Keratinocyte (primary cell): ENCODE data around the gene CDH6. TPM values are rescaled to one million over a fixed set of nuclear protein-coding genes. Genes with fewer than 3 reads are reported as not detected.

Source experiments
- DNase-seq: peaks from one replicate; pipeline ENCODE4 v3.0.0-alpha.2; 2011; ENCODE audit warnings: low read depth, missing footprints, low spot score
- FAIRE-seq: peaks from 2 replicates; lab custom pipeline; 2011; peaks lifted over from hg19 to GRCh38; lab: Jason Lieb, UNC
- H2AFZ ChIP-seq: 2 replicates; pipeline ENCODE4 v1.6.0; 2012; ENCODE audit warnings: low read length, control low read depth, inconsistent platforms; ENCODE audit not compliant: control insufficient read depth
- H3K27ac ChIP-seq: 2 replicates; pipeline ENCODE4 v1.5.1; 2011; ENCODE audit warnings: low read length; ENCODE audit not compliant: control insufficient read depth, insufficient read depth
- H3K27me3 ChIP-seq: 3 replicates; pipeline ENCODE4 v1.6.0; 2011; ENCODE audit warnings: low read length; ENCODE audit not compliant: control insufficient read depth, insufficient read depth; ENCODE audit errors: extremely low read depth
- H3K36me3 ChIP-seq, 2 experiments: 2 replicates in 1 of 2; 3 replicates in 1 of 2; pipeline ENCODE4 v1.5.1; 2011; ENCODE audit warnings: low read length in 2 of 2, mild to moderate bottlenecking in 1 of 2; ENCODE audit not compliant: control insufficient read depth in 2 of 2, insufficient read depth in 2 of 2; ENCODE audit errors: extremely low read depth in 1 of 2
- H3K4me1 ChIP-seq: 3 replicates; pipeline ENCODE4 v1.5.1; 2011; ENCODE audit warnings: low read length; ENCODE audit not compliant: control insufficient read depth, insufficient read depth; ENCODE audit errors: extremely low read depth
- H3K4me2 ChIP-seq: 3 replicates; pipeline ENCODE4 v1.6.0; 2011; ENCODE audit warnings: low read depth, low read length; ENCODE audit not compliant: control insufficient read depth, insufficient read depth; ENCODE audit errors: extremely low read depth
- H3K4me3 ChIP-seq, 3 experiments: fragments of 200-600 bp in 1 of 3; sonication (generic) in 1 of 3; 2 replicates in 2 of 3; 3 replicates in 1 of 3; pipeline ENCODE4 v1.5.1; 2011 to 2016; ENCODE audit warnings: low read length in 3 of 3, mild to moderate bottlenecking in 3 of 3, control low read depth in 2 of 3, inconsistent platforms in 1 of 3, low read depth in 1 of 3, mixed read lengths in 1 of 3, mixed run types in 1 of 3, moderate library complexity in 1 of 3; ENCODE audit not compliant: control insufficient read depth in 2 of 3, insufficient read depth in 2 of 3; ENCODE audit errors: extremely low read depth in 1 of 3
- H3K79me2 ChIP-seq: 2 replicates; pipeline ENCODE4 v1.6.0; 2012; ENCODE audit warnings: low read length; ENCODE audit not compliant: control insufficient read depth, insufficient read depth
- H3K9ac ChIP-seq: 3 replicates; pipeline ENCODE4 v1.6.0; 2011; ENCODE audit warnings: low read length; ENCODE audit not compliant: control insufficient read depth, insufficient read depth; ENCODE audit errors: extremely low read depth
- H3K9me1 ChIP-seq: 3 replicates; pipeline ENCODE4 v1.6.0; 2011; ENCODE audit warnings: low read length; ENCODE audit not compliant: control insufficient read depth, insufficient read depth; ENCODE audit errors: extremely low read depth
- H3K9me3 ChIP-seq: 2 replicates; pipeline ENCODE4 v1.5.1; 2012; ENCODE audit warnings: low read depth, low read length; ENCODE audit not compliant: control insufficient read depth
- H4K20me1 ChIP-seq: 3 replicates; pipeline ENCODE4 v1.6.0; 2011; ENCODE audit warnings: low read length; ENCODE audit not compliant: control insufficient read depth, insufficient read depth; ENCODE audit errors: extremely low read depth
- CTCF ChIP-seq, 3 experiments: IDR thresholded peaks in 1 of 3; conservative IDR thresholded peaks in 1 of 3; optimal IDR thresholded peaks in 1 of 3; 2 replicates in 2 of 3; 3 replicates in 1 of 3; pipeline versions ENCODE3 to v1.5.1; 2011; ENCODE audit warnings: low read length in 3 of 3, mild to moderate bottlenecking in 3 of 3, moderate library complexity in 2 of 3, control low read depth in 1 of 3, inconsistent platforms in 1 of 3; ENCODE audit not compliant: insufficient read depth in 2 of 3; ENCODE audit errors: extremely low read depth in 1 of 3
- EZH2 ChIP-seq: IDR thresholded peaks from one replicate; pipeline ENCODE4 v1.6.1; 2012; ENCODE audit warnings: inconsistent platforms, mild to moderate bottlenecking, low read length, moderate library complexity
- dilution Hi-C: fragments of 300-500 bp; cut with MboI; formaldehyde crosslinking; loops from one replicate; pipeline ENCODE4 v1.7.0; 2020; ENCODE audit warnings: low sequenced_read_pairs; ENCODE audit not compliant: extremely low pct_ligation_motif_present
- polyA plus RNA-seq, 5 experiments: library from polyadenylated mRNA; depleted of rRNA in 3 of 5; stranded (reverse) in 3 of 5; stranded (forward) in 1 of 5; unstranded in 1 of 5; fragments of >200 nt; gene quantifications; 1 replicate in 1 of 5; 2 replicates in 3 of 5; 3 replicates in 1 of 5; pipeline versions ENCODE4 v1.2.1 to v1.2.3, GENCODE V29; 2011 to 2012; ENCODE audit warnings: missing spikeins in 2 of 5, low read depth in 1 of 5, low replicate concordance in 1 of 5

CDH6 gene
- polyA plus RNA-seq, 1 donor (not counting 4 experiments of a cell fraction or from before 2014, with no cell fraction given) = not detected

- TF ChIP-seq CTCF (optimal IDR thresholded peaks at IDR 0.05 in 1 of 3, IDR thresholded peaks at IDR 0.05 in 1 of 3, conservative IDR thresholded peaks at IDR 0.05 in 1 of 3; ENCODE audit: extremely low read depth in 1 of 3, insufficient read depth in 2 of 3, low read length in 3 of 3) (no peak), EZH2 (no peak)
- Histone ChIP-seq H3K27me3 (no peaks in the 10 kb centered on the region), H3K4me3 (no peak overlapping the region), H3K4me2 (no peak overlapping the region), H3K9ac (no peak overlapping the region), H3K9me3 (no peaks in the 10 kb centered on the region), H2AFZ (no peak overlapping the region), H3K4me1 (no peaks in the 10 kb centered on the region), H3K27ac (no peak overlapping the region), H4K20me1 (no peaks in the 10 kb centered on the region), H3K36me3 (no peaks in the 10 kb centered on the region), H3K79me2 (no peaks in the 10 kb centered on the region), H3K9me1 (no peaks in the 10 kb centered on the region)
- FAIRE-seq = no peak
- dilution Hi-C loops = no loop called here
- DNase-seq = no peak
Measured at GRCh38 chr5:31268686-31269085, 75.2 kb downstream of the CDH6 start.

- no peak overlapping the region for H2AFZ ChIP-seq
- dilution Hi-C loops = no loop called here
- no peaks in the 10 kb centered on the region for H3K36me3 ChIP-seq
- H3K79me2 ChIP-seq = no peaks in the 10 kb centered on the region
- H3K9me1 ChIP-seq = no peaks in the 10 kb centered on the region
- no peak overlapping the region for H3K9ac ChIP-seq
- DNase-seq (no peak), FAIRE-seq (no peak)
- no peak overlapping the region for H3K4me3 ChIP-seq
- no peak overlapping the region for H3K27ac ChIP-seq
- no peaks in the 10 kb centered on the region for H4K20me1 ChIP-seq
- no peaks in the 10 kb centered on the region for H3K4me1 ChIP-seq
- H3K4me2 ChIP-seq = no peak overlapping the region
- TF ChIP-seq EZH2 (no peak), CTCF (optimal IDR thresholded peaks at IDR 0.05 in 1 of 3, IDR thresholded peaks at IDR 0.05 in 1 of 3, conservative IDR thresholded peaks at IDR 0.05 in 1 of 3; ENCODE audit: extremely low read depth in 1 of 3, insufficient read depth in 2 of 3, low read length in 3 of 3) (no peak)
- H3K27me3 ChIP-seq = no peaks in the 10 kb centered on the region
- H3K9me3 ChIP-seq = no peaks in the 10 kb centered on the region
Measured at GRCh38 chr5:31269259-31269658, 75.8 kb downstream of the CDH6 start.
